CD4-positive, alpha-beta T cell (primary cell): ENCODE measurements around the gene KDM2B. TPM values are rescaled to one million over a fixed set of nuclear protein-coding genes. Genes with fewer than 3 reads are reported as not detected.
"Not testable (repeated sequence)": the region's sequence is repeated elsewhere in the genome, so short reads cannot be mapped to it uniquely, and the experiment has no call there.

Experiments used
- ATAC-seq: fragments of 200-7000 bp; cut with Tn5 transposase; one replicate; pipeline ENCODE4 v1.10.0; 2022; ENCODE audit warnings: mild to moderate bottlenecking; ENCODE audit not compliant: poor library complexity
- CTCF ChIA-PET: fragments of 350-600 bp; sonication (Branson Sonifier 250); formaldehyde crosslinking; loops from one replicate; lab custom pipeline; 2021; ENCODE audit warnings: antibody characterized with exemption, inconsistent platforms; lab: Charles Lee
- POLR2A ChIA-PET: fragments of 350-600 bp; sonication (Branson Sonifier 250); formaldehyde crosslinking; loops from one replicate; lab custom pipeline; 2021; ENCODE audit warnings: antibody characterized with exemption, inconsistent platforms; lab: Charles Lee
- DNase-seq, 14 experiments: peaks; one replicate each; pipeline ENCODE4 v3.0.0-alpha.2; 2013 to 2020; ENCODE audit warnings: mixed read lengths in 2 of 14
- H3K27ac ChIP-seq, 2 donors: one replicate each; pipeline versions ENCODE4 v1.5.1 to v1.7.0; 2013; ENCODE audit warnings: low read length in 2 of 2, low read depth in 1 of 2, mild to moderate bottlenecking in 1 of 2
- H3K27me3 ChIP-seq, 2 experiments: 1 replicate in 1 of 2; 2 replicates in 1 of 2; pipeline versions ENCODE4 v1.6.1 to v1.7.0; 2013; ENCODE audit warnings: low read length in 2 of 2, control low read depth in 1 of 2, mild to moderate bottlenecking in 1 of 2, moderate library complexity in 1 of 2; ENCODE audit not compliant: insufficient read depth in 2 of 2, control insufficient read depth in 1 of 2
- H3K36me3 ChIP-seq: one replicate; pipeline ENCODE4 v1.6.1; 2013; ENCODE audit warnings: low read length, control low read depth; ENCODE audit not compliant: insufficient read depth
- H3K4me1 ChIP-seq: one replicate; pipeline ENCODE4 v1.6.1; 2013; ENCODE audit warnings: low read length, control low read depth; ENCODE audit not compliant: insufficient read depth
- H3K4me3 ChIP-seq: one replicate; pipeline ENCODE4 v1.5.1; 2013; ENCODE audit warnings: mild to moderate bottlenecking, low read length, moderate library complexity
- H3K9me3 ChIP-seq, 2 experiments: 1 replicate in 1 of 2; 2 replicates in 1 of 2; pipeline versions ENCODE4 v1.6.1 to v1.7.0; 2013; ENCODE audit warnings: low read length in 2 of 2, mild to moderate bottlenecking in 2 of 2, control low read depth in 1 of 2, moderate library complexity in 1 of 2; ENCODE audit not compliant: control insufficient read depth in 1 of 2, insufficient read depth in 1 of 2
- H3K27ac Mint-ChIP-seq: one replicate; pipeline ENCODE4 v1.8.0; 2020; ENCODE audit warnings: mixed read lengths
- H3K27me3 Mint-ChIP-seq: one replicate; pipeline ENCODE4 v1.8.0; 2021; ENCODE audit warnings: mixed read lengths
- H3K36me3 Mint-ChIP-seq: one replicate; pipeline ENCODE4 v1.8.0; 2021; ENCODE audit warnings: low read depth, mixed read lengths
- H3K4me1 Mint-ChIP-seq: one replicate; pipeline ENCODE4 v1.8.0; 2021; ENCODE audit warnings: low read depth, mixed read lengths
- H3K4me3 Mint-ChIP-seq: one replicate; pipeline ENCODE4 v1.8.0; 2020; ENCODE audit warnings: mild to moderate bottlenecking, mixed read lengths
- H3K9me3 Mint-ChIP-seq: one replicate; pipeline ENCODE4 v1.8.0; 2020; ENCODE audit warnings: mixed read lengths
- CTCF ChIP-seq: fragments of 200-600 bp; IDR thresholded peaks from one replicate; pipeline ENCODE4 v1.8.0; 2022; ENCODE audit warnings: antibody characterized with exemption, mild to moderate bottlenecking
- intact Hi-C, 2 experiments: fragments of 100-400 bp; cut with DNase I in 1 of 2; cut with micrococcal nuclease in 1 of 2; formaldehyde crosslinking; loops; one replicate each; pipeline versions ENCODE4 v1.15.1 to v1.9.0; 2023 to 2025; cut with DNase I, micrococcal nuclease
- total RNA-seq, 174 experiments: library from RNA in 2 of 174; stranded (reverse) in 2 of 174; gene quantifications; one replicate each; pipeline ENCODE4 v1.2.3 and lab custom pipeline; 2021 to 2026

Gene KDM2B
- total RNA-seq, 2 experiments from 2014 or later, result 60.4 to 62.6 TPM

- no peaks in the 10 kb centered on the region for H3K9me3 Mint-ChIP-seq
- ATAC-seq (no peak), DNase-seq (no peak)
- intact Hi-C loops, result no loop called here
- H3K27me3 Mint-ChIP-seq, result no peaks in the 10 kb centered on the region
- no peak overlapping the region for H3K4me3 ChIP-seq
- peaks cover 6% of the 10 kb centered on the region for H3K4me1 ChIP-seq
- H3K9me3 ChIP-seq, result no peaks in the 10 kb centered on the region
- H3K36me3 ChIP-seq, result peaks cover 21% of the 10 kb centered on the region
- no peak overlapping the region for H3K27ac ChIP-seq
- no peak for TF ChIP-seq CTCF
- no peak overlapping the region for H3K27ac Mint-ChIP-seq
- H3K27me3 ChIP-seq, result no peaks in the 10 kb centered on the region
- POLR2A ChIA-PET, result no interaction called here
- peaks cover 18% of the 10 kb centered on the region for H3K4me1 Mint-ChIP-seq
- H3K4me3 Mint-ChIP-seq, result no peak overlapping the region
- CTCF ChIA-PET, result interaction anchor here (2.4 kb wide), 1 partner anchor 304 kb away, joined by 7 read pairs; the partner anchor contains the start of gene RHOF
- peaks cover 21% of the 10 kb centered on the region for H3K36me3 Mint-ChIP-seq
Observed at GRCh38 chr12:121490401-121491281, 90.2 kb downstream of the KDM2B start.

GRCh38 chr12:121489874-121490273 lies 90.9 kb downstream of the KDM2B start:
- peaks cover 18% of the 10 kb centered on the region for H3K4me1 Mint-ChIP-seq
- intact Hi-C loops, result no loop called here
- ATAC-seq (no peak), DNase-seq (no peak)
- Histone ChIP-seq H3K4me3 (no peak overlapping the region), H3K9me3 (no peaks in the 10 kb centered on the region), H3K27ac (no peak overlapping the region), H3K4me1 (peaks cover 6% of the 10 kb centered on the region), H3K27me3 (no peaks in the 10 kb centered on the region), H3K36me3 (peaks cover 17% of the 10 kb centered on the region)
- ChIA-PET CTCF (no interaction called here), POLR2A (no interaction called here)
- peaks cover 20% of the 10 kb centered on the region for H3K36me3 Mint-ChIP-seq
- no peak overlapping the region for H3K27ac Mint-ChIP-seq
- no peak overlapping the region for H3K4me3 Mint-ChIP-seq
- no peaks in the 10 kb centered on the region for H3K27me3 Mint-ChIP-seq
- TF ChIP-seq CTCF, result no peak
- no peaks in the 10 kb centered on the region for H3K9me3 Mint-ChIP-seq

- DNase-seq (no peak), ATAC-seq (no peak)
- H3K9me3 Mint-ChIP-seq, result no peaks in the 10 kb centered on the region
- H3K9me3 ChIP-seq, result no peaks in the 10 kb centered on the region
- peaks cover 7% of the 10 kb centered on the region for H3K36me3 ChIP-seq
- intact Hi-C loops, result no loop called here
- no peaks in the 10 kb centered on the region for H3K27me3 Mint-ChIP-seq
- H3K27me3 ChIP-seq, result no peaks in the 10 kb centered on the region
- H3K4me1 Mint-ChIP-seq, result peaks cover 8% of the 10 kb centered on the region
- H3K27ac Mint-ChIP-seq, result no peak overlapping the region
- no peak overlapping the region for H3K27ac ChIP-seq
- H3K36me3 Mint-ChIP-seq, result no peaks in the 10 kb centered on the region
- no peak for TF ChIP-seq CTCF
- no peak overlapping the region for H3K4me3 ChIP-seq
- H3K4me3 Mint-ChIP-seq, result no peak overlapping the region
- ChIA-PET POLR2A (no interaction called here), CTCF (no interaction called here)
- H3K4me1 ChIP-seq, result no peaks in the 10 kb centered on the region
Observed at GRCh38 chr12:121484967-121485366, 95.9 kb downstream of the KDM2B start.

DNA sequence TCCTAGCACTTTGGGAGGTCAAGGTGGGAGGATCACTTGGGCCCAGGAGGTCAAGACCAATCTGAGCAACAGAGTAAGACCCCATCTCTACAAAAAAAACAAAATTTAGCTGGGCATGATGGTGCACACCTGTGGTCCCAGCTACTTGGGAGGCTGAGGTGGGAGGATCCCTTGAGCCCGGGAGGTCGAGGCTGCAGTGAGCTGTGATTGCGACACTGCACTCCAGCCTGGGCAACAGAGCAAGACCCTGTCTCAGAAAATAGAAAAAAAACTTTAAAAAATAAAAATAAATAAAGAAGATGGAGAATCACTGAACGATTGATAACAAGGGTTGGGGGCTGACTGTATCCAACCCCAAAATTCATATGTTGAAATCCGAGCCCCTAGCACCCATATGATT lies 96.3 kb downstream of the KDM2B start:
- H3K4me3 Mint-ChIP-seq, H3K27ac Mint-ChIP-seq, H3K9me3 ChIP-seq, CTCF ChIA-PET, H3K4me1 Mint-ChIP-seq, DNase-seq, H3K27me3 Mint-ChIP-seq, H3K27me3 ChIP-seq, H3K36me3 ChIP-seq, ATAC-seq, POLR2A ChIA-PET, H3K36me3 Mint-ChIP-seq, H3K27ac ChIP-seq, H3K4me3 ChIP-seq, H3K9me3 Mint-ChIP-seq, intact Hi-C loops, H3K4me1 ChIP-seq: not testable (repeated sequence)
